ENCODE results near the gene BRIP1. TPM values are rescaled to one million over a fixed set of nuclear protein-coding genes. Genes with fewer than 3 reads are reported as not detected.
"Not testable (repeated sequence)": the region's sequence is repeated elsewhere in the genome, so short reads cannot be mapped to it uniquely, and the experiment has no call there.

BRIP1 gene
- polyA plus RNA-seq, 1 of the 3 experiments (the other 2 are of a cell fraction) = 2.0 TPM

- DNase-seq; H3K27me3 ChIP-seq (ENCODE audit: insufficient read depth); H3K4me2 ChIP-seq; CTCF ChIA-PET; H3K9me2 ChIP-seq; POLR2A ChIA-PET; H3F3A ChIP-seq (replicated peaks; ENCODE audit: insufficient read depth); H3K79me2 ChIP-seq (ENCODE audit: insufficient read depth); H3K27ac ChIP-seq (ENCODE audit: low read depth in 2 of 2, low read length in 1 of 2); H3K4me3 ChIP-seq (ENCODE audit: low read depth in 2 of 2, low read length in 1 of 2); H3K4me1 ChIP-seq (ENCODE audit: control insufficient read depth in 1 of 2, insufficient read depth in 2 of 2, low read depth in 1 of 2, low read length in 1 of 2); H3K9ac ChIP-seq; H4K20me1 ChIP-seq (ENCODE audit: insufficient read depth); H2AFZ ChIP-seq (ENCODE audit: low read depth): not testable (repeated sequence)
- H3K36me3 ChIP-seq (replicated peaks in 1 of 2; ENCODE audit: control insufficient read depth in 1 of 2, insufficient read depth in 2 of 2, low read length in 1 of 2) = peaks cover 5 to 32% of the 10 kb centered on the region in 2 experiments
- WGBS (ENCODE audit: low lambda C conversion rate) = 98% methylated on average over 3 of the region's 3 CpGs
- peaks cover 17% of the 10 kb centered on the region; the same call in 1 of the 2 replicates for H3K9me3 ChIP-seq
Observed at GRCh38 chr17:61774087-61774486, 89.2 kb downstream of the BRIP1 start.

GRCh38 chr17:61770752-61771533, 92.4 kb downstream of the BRIP1 start:
- 100% methylated on average over 2 of the region's 2 CpGs for WGBS (ENCODE audit: low lambda C conversion rate)
- no peak overlapping the region for H3K9ac ChIP-seq
- POLR2A ChIA-PET = no interaction called here
- H3F3A ChIP-seq (replicated peaks; ENCODE audit: insufficient read depth) = peaks cover 9% of the 10 kb centered on the region
- peaks cover 8 to 40% of the 10 kb centered on the region in 2 experiments for H3K36me3 ChIP-seq (replicated peaks in 1 of 2; ENCODE audit: control insufficient read depth in 1 of 2, insufficient read depth in 2 of 2, low read length in 1 of 2)
- H3K4me1 ChIP-seq (ENCODE audit: control insufficient read depth in 1 of 2, insufficient read depth in 2 of 2, low read depth in 1 of 2, low read length in 1 of 2) = no peaks in the 10 kb centered on the region
- H3K27me3 ChIP-seq (ENCODE audit: insufficient read depth) = no peaks in the 10 kb centered on the region
- no peak overlapping the region for H3K27ac ChIP-seq (ENCODE audit: low read depth in 2 of 2, low read length in 1 of 2)
- H2AFZ ChIP-seq (ENCODE audit: low read depth) = no peak overlapping the region
- no peak overlapping the region for H3K4me3 ChIP-seq (ENCODE audit: low read depth in 2 of 2, low read length in 1 of 2)
- H3K9me2 ChIP-seq = no peaks in the 10 kb centered on the region
- TF ChIP-seq JUND (IDR thresholded peaks at IDR 0.05) = no peak
- TF ChIP-seq RXRA (IDR thresholded peaks at IDR 0.05; ENCODE audit: borderline replicate concordance, low read depth) = no peak
- TF ChIP-seq TAF1 (IDR thresholded peaks at IDR 0.05; ENCODE audit: borderline replicate concordance, low read depth, low read length) = no peak
- TF ChIP-seq RFX5 (IDR thresholded peaks at IDR 0.05; ENCODE audit: low read length) = no peak
- no peak for TF ChIP-seq NRF1 (IDR thresholded peaks at IDR 0.05; ENCODE audit: low read depth, low read length)
- TF ChIP-seq SMC3 (IDR thresholded peaks at IDR 0.05; ENCODE audit: low read depth, low read length) = no peak
- TF ChIP-seq MXI1 (IDR thresholded peaks at IDR 0.05; ENCODE audit: low read depth, low read length) = no peak
- no peak for TF ChIP-seq SIN3A (IDR thresholded peaks at IDR 0.05; ENCODE audit: borderline replicate concordance, low read depth, low read length)
- TF ChIP-seq CHD2 (IDR thresholded peaks at IDR 0.05; ENCODE audit: low read length, partially characterized antibody) = no peak
- no peak for TF ChIP-seq EP300 (IDR thresholded peaks at IDR 0.05; ENCODE audit: borderline replicate concordance in 1 of 2, low read depth in 1 of 2, low read length in 1 of 2)
- no peak for TF ChIP-seq MAX (IDR thresholded peaks at IDR 0.05; ENCODE audit: low read depth)
- no peak for TF ChIP-seq NFIC (IDR thresholded peaks at IDR 0.05; ENCODE audit: borderline replicate concordance)
- no peak for TF ChIP-seq TEAD4 (IDR thresholded peaks at IDR 0.05; ENCODE audit: borderline replicate concordance, insufficient read depth)
- no peaks in the 10 kb centered on the region for H4K20me1 ChIP-seq (ENCODE audit: insufficient read depth)
- H3K9me3 ChIP-seq = peaks cover 17% of the 10 kb centered on the region; the same call in 1 of the 2 replicates
- CTCF ChIA-PET = interaction anchor here (0.9 kb wide), 1 partner anchor 14 kb away, joined by 3 read pairs; no protein-coding TSS in a partner anchor
- H3K79me2 ChIP-seq (ENCODE audit: insufficient read depth) = peaks cover 6% of the 10 kb centered on the region; the same call in 1 of the 2 replicates
- no peak for DNase-seq
- H3K4me2 ChIP-seq = no peak overlapping the region

Measured in SK-N-SH (cell line).